KOPT-K1 (cell line): ENCODE measurements around the gene RUNX2.

Source experiments
- H3K27ac ChIP-seq: fragments of 200-600 bp; sonication (generic); 2 replicates; pipeline ENCODE4 v1.5.1; 2016; ENCODE audit warnings: antibody characterized with exemption, mild to moderate bottlenecking, low read depth, low read length; ENCODE audit not compliant: poor library complexity, severe bottlenecking
- H3K36me3 ChIP-seq: fragments of 200-600 bp; sonication (generic); 2 replicates; pipeline ENCODE4 v1.5.1; 2017; ENCODE audit warnings: antibody characterized with exemption, mild to moderate bottlenecking, low read length, moderate library complexity; ENCODE audit not compliant: insufficient read depth
- H3K9me3 ChIP-seq: fragments of 200-600 bp; sonication (generic); 2 replicates; pipeline ENCODE4 v1.5.1; 2017; ENCODE audit warnings: antibody characterized with exemption, low read length, mild to moderate bottlenecking; ENCODE audit not compliant: insufficient read depth, poor library complexity, severe bottlenecking

RUNX2 gene

GRCh38 chr6:45642331-45643125 is 314.4 kb downstream of the RUNX2 start:
- Histone ChIP-seq H3K9me3 (no peaks in the 10 kb centered on the region), H3K27ac (no peak overlapping the region), H3K36me3 (no peaks in the 10 kb centered on the region)

GRCh38 chr6:45643126-45643525 is 315.0 kb downstream of the RUNX2 start:
- H3K36me3 ChIP-seq = no peaks in the 10 kb centered on the region
- no peak overlapping the region for H3K27ac ChIP-seq
- no peaks in the 10 kb centered on the region for H3K9me3 ChIP-seq

GRCh38 chr6:45644720-45645119 is 316.6 kb downstream of the RUNX2 start:
- Histone ChIP-seq H3K9me3 (no peaks in the 10 kb centered on the region), H3K36me3 (no peaks in the 10 kb centered on the region), H3K27ac (no peak overlapping the region)

GRCh38 chr6:45645302-45645701 is 317.2 kb downstream of the RUNX2 start:
- H3K36me3 ChIP-seq = no peaks in the 10 kb centered on the region
- no peaks in the 10 kb centered on the region for H3K9me3 ChIP-seq
- no peak overlapping the region for H3K27ac ChIP-seq

- Histone ChIP-seq H3K27ac (no peak overlapping the region), H3K36me3 (no peaks in the 10 kb centered on the region), H3K9me3 (no peaks in the 10 kb centered on the region)
Observed at GRCh38 chr6:45647341-45648261, 319.5 kb downstream of the RUNX2 start.

GRCh38 chr6:45648262-45648620 is 320.1 kb downstream of the RUNX2 start:
- no peak overlapping the region for H3K27ac ChIP-seq
- no peaks in the 10 kb centered on the region for H3K36me3 ChIP-seq

GRCh38 chr6:45650524-45651135 is 322.5 kb downstream of the RUNX2 start:
- Histone ChIP-seq H3K36me3 (no peaks in the 10 kb centered on the region), H3K9me3 (no peaks in the 10 kb centered on the region), H3K27ac (no peak overlapping the region)

More at GRCh38 chr6:45648262-45648620, 320.1 kb downstream of the RUNX2 start:
- no peaks in the 10 kb centered on the region for H3K9me3 ChIP-seq

GRCh38 chr6:45651301-45651700 is 323.2 kb downstream of the RUNX2 start:
- H3K27ac ChIP-seq = no peak overlapping the region
- H3K36me3 ChIP-seq = no peaks in the 10 kb centered on the region
- H3K9me3 ChIP-seq = no peaks in the 10 kb centered on the region

GRCh38 chr6:45652416-45652815 is 324.3 kb downstream of the RUNX2 start:
- H3K9me3 ChIP-seq = peaks cover 4% of the 10 kb centered on the region
- H3K36me3 ChIP-seq = no peaks in the 10 kb centered on the region
- H3K27ac ChIP-seq = no peak overlapping the region

- H3K27ac ChIP-seq = no peak overlapping the region
- peaks cover 4% of the 10 kb centered on the region for H3K9me3 ChIP-seq
- no peaks in the 10 kb centered on the region for H3K36me3 ChIP-seq
Observed at GRCh38 chr6:45653117-45653883, 325.2 kb downstream of the RUNX2 start.

GRCh38 chr6:45654673-45655072 is 326.5 kb downstream of the RUNX2 start:
- Histone ChIP-seq H3K36me3 (no peaks in the 10 kb centered on the region), H3K27ac (no peak overlapping the region), H3K9me3 (peaks cover 4% of the 10 kb centered on the region)

- Histone ChIP-seq H3K27ac (no peak overlapping the region), H3K9me3 (peaks cover 4% of the 10 kb centered on the region), H3K36me3 (no peaks in the 10 kb centered on the region)
Observed at GRCh38 chr6:45655745-45656476, 327.8 kb downstream of the RUNX2 start.

GRCh38 chr6:45657226-45657625 is 329.1 kb downstream of the RUNX2 start:
- H3K27ac ChIP-seq = no peak overlapping the region
- H3K36me3 ChIP-seq = no peaks in the 10 kb centered on the region
- peaks cover 4% of the 10 kb centered on the region for H3K9me3 ChIP-seq

GRCh38 chr6:45658400-45658799 is 330.3 kb downstream of the RUNX2 start:
- Histone ChIP-seq H3K36me3 (no peaks in the 10 kb centered on the region), H3K27ac (no peak overlapping the region), H3K9me3 (peaks cover 4% of the 10 kb centered on the region)
